HG03159 (cell line): ENCODE results near the gene GALM.
"Not testable (repeated sequence)": the region's sequence is repeated elsewhere in the genome, so short reads cannot be mapped to it uniquely, and the experiment has no call there.

ENCODE experiments used
- ATAC-seq: cut with Tn5 transposase; IDR thresholded peaks from one replicate; pipeline ENCODE4 v1.9.1; 2021; ENCODE audit warnings: mild to moderate bottlenecking, moderate library complexity; ENCODE audit not compliant: unreplicated experiment

Gene GALM

DNA sequence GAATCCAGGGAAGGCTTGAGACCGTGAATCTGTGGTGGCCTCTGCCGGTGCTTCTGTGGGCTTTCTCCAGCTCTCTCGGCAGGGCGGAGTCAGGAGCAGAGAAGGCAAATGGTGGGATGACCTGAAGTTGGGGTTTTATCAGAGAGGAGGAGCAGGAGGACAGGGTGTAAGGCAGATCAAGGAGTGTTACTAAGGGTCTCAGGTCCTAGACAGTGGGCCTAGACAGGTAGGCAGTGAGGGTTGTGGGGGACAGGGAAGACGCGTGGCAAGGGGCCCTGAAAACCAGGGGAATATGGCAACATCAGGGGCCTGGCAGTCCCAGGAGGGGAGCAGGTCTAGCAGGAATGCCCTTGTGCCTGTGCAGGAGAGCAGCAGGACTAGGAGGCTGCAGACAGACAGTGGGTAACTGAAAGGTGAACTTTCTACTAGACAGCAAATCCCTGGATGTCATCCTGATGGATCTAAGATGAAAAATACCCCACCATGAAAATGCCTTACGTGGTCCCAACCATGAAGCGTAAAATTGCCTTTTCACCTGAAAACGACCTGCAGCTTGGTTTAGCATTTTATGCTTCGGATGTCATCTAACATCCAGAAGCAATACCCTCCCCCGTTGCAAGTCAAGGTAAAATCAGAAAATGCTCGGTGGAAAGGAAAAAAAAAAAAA lies 43.1 kb downstream of the GALM start:
- no peak for ATAC-seq

DNA sequence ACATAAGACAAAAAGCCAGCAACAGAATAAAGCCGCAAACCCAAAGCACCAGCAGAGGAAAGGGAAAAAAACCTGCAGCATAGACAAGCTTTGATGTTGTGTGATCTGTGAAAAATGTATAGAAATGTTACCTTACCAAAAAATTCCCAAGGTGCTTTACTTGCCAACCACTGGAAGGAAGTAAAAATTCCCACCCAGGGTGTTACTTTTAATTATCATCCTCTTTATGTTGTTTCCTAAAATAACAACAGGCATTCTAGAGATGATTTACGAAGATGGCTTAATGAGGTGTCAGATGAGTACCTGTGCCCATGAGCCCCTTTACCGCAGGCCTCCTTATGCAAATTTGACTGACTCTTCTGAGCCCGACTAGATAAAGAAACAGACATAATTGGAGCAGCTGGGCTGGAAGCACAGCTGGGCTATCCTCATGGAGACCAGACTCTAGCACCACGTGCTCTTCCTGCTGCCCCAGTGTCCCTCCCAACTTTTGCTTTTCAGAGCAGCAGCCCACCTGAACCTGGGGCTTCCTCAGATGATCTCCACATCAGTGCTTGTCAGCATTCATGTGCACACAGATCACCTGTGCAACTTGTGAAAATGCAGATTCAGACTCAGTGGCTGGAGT lies 43.8 kb downstream of the GALM start:
- ATAC-seq = no peak

DNA sequence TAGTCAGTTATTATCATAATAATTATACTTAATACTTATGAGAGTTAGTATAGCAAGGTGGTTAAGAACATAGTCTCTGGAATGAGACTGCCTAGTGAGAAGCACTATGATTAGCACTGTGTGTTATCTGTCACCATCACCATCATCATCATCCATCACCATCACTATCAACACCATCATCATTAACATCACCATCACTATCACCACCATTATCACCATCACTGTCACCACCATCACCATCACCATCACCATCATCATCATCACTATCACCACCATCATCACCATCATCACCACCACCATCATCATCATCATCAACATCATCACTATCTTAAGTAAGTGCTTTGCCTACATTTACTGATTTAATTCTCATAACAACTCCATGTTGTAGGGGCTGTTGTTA lies 45.6 kb downstream of the GALM start:
- no peak for ATAC-seq

DNA sequence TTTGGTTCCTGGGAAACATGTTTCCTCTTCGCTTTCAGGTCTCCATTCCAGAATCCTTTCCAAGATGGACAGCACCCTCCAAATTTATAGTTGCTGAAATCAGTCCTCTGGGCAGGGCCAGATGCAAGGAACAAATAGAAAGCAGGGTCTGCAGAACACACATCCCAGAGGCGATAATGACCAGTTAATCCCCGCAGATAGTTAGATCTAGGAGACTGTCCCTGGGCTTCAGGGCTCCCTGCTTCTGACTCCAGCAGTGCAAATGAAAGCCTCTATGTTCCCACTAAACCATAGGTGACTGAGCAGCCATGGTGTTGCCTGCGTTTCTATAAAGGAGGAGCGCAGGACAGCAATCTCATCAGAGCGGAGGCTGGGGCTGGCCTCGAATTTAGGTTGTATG lies 46.5 kb downstream of the GALM start:
- ATAC-seq = no peak

DNA sequence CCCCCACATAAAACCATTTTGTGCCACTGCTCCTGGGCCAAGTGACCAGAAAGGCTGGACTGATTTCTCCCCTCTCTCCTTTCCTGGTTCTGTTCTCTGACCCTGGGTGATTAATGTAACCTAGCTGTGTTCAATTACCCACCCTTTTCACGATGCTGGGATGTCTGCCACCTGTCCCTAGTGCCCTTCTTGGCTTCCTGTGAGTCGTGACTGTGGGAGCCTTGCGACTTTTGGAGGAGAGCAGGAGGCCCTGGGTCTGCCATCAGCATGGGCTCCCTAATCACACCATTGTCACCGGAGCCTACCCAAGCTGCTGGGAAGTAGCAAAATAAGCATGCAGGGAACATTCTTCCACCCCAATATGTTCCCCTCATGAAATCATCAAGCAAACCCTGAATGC lies 47.0 kb downstream of the GALM start:
- ATAC-seq = no peak

DNA sequence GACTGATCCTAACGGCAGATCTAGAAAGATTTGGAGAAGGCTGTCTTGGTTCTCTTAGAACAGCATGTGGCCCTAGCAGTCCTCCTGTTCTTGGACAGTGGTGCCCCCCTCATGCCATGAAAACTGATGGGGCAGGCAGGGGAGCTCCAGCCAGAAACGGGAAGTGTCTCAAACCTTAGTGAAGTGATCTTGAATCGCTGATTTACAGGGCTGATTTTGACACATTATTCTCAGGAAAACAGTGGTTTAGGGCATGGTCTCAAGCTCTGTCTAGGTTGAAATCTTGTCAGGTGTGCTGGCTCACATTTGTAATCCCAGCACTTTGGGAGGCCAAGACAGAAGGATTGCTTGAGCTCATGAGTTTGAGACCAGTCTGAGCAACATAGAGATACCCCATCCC lies 47.4 kb downstream of the GALM start:
- no peak for ATAC-seq

DNA sequence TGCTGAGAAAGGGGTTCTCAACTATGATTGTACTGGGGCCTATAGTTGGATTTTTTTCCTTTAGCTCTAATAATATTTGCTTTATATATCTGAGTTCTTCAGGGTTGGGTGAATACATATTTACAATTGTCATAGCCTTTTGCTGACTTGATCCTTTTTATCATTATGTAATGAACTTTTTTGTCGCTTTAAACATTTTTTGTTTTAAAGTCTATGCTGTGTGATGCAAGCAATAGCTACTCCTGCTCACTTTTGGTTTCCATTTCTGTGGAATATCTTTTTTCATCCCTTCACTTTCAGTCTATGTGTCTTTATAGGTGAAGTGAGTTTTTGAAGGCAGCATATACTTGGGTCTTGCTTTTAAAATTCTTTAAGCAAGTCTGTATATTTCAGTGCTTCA lies 49.0 kb downstream of the GALM start:
- ATAC-seq = not testable (repeated sequence)

DNA sequence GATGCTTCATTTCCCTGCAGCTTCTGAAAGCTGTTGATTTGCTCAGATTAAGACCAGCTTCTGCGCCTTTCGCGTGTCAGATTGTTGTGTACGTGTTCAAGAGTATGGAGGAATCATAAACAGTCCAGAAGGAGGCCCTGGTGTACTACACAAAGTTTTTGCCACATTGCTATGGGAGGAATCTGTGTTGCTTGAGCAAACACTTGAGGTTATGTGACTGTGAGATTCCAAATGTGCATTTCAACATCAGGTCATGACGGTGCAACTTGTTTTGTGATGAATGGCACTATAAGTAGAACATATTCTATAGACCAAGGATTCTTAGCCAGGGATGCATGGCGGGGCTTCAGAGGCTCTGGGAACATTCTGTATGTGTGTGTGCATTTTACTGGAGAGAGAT lies 50.3 kb downstream of the GALM start:
- no peak for ATAC-seq

DNA sequence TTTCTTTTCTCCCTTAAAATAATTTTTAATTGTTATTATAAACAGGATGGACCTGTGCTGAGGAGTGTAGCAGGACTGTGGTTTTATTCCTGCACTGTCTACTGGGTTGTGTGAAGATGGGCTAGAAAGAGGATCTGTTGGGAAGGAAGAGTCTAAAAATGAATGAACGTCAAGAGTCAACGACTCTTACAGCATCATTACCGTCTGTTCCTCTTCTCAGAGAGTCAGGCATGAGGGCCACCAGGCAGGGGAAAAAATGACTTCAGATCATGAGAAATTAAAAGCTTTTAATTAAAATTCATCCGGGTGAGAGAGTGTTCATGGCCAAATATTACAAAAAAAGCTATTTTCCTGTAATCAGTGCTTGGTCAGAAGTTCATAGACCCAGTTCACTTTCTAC lies 52.7 kb downstream of the GALM start:
- ATAC-seq = no peak

DNA sequence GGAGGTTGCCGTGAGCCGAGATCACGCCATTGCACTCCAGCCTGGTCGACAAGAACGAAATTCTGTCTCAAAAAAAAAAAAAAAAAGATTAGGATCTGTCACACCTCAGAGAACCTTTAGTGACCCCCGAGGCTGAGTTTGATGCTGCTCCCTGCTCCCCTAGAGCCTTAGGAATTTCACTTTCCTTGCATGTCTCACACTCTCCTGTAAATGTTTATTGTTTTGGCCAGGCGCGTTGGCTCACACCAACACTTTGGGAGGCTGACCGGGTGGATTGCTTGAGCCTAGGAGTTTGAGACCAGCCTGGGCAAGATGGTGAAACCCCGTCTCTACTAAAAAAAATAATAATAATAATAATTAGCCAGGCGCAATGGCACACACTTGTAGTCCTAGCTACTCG lies 53.8 kb downstream of the GALM start:
- no peak for ATAC-seq

DNA sequence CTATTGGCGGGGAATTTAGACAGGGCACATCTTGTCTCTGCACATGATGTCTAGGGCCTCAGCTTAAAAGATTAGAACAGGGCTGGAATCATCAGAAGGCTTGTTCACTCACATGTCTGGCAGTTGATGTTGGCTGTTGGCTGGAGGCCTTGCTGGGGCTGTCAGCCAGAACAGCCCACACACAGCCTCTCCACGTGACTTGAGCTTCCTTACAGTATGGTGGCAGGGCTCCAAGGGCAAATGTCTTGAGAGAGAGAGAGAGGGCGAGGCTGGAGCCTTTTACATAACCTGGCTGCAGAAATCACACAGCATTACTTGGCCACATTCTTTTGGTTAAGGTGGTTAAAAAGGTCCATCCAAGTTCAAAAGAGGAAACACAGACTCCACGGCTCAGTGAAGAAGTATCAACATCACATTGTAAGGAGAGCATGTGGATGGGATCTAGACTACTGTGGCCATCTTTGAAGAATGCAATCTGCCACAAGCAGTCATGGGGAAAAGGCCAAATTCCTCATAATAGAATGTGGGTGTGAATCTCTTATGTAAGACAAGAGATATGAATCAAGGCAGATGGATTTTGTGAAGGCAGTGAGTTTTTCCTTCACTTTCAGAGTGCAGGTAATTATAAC lies 54.8 kb downstream of the GALM start:
- no peak for ATAC-seq

DNA sequence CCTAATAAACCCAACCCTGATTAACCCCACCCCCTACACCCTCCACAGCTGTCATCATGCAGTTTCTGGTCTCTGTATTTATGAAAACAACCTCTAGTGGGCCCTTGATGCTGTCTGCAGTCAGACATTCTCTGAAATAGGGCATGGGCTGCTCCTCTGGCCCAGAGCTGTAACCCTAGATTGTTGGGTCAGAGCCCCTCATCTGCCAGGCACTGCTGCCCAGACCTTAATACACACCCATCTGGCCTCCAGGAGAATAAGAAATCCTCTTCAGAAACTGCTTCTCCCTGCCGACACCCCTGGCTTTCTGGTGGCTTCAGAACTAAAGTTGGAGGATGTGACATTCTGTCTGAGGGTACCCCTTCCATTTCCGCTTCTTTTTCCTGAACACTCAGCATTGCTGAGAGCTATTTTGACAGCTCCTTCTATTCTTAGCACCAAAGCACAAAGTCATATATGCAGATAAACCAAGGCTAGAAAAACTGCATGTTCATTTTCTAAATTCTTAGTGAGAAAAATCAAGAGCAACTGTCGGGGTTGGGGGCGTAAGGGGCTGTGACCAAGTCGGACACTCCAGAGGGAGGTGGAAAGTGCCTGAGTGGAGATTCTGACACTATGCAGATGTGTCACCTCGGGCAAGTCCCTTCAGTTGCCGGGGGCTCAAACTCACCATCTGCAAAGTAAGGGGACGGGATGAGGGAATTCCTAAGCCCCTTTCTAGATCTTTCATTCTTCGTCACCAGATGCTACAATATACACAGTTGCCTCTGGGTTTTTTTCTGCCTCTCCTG lies 56.6 kb downstream of the GALM start:
- peak; percentile 12 for ATAC-seq

DNA sequence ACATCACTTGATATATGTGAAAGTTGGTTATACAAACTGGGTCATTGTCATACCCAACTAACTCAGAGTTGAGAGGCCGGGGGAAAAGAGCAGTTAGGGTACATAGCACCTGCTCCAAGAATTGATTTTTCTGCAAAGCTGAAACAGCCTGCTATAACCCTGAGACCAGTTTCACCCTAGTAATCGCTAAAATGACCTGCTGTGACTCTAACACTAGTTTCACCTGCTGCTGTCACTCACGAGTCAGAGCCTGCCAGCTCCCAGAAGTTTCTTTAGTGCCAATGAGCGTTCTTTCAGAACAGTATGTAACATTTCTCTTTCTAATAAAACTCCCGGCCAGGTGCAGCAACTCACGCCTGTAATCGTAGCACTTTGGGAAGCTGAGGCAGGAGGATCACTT lies 57.3 kb downstream of the GALM start:
- ATAC-seq = peak; percentile 50

DNA sequence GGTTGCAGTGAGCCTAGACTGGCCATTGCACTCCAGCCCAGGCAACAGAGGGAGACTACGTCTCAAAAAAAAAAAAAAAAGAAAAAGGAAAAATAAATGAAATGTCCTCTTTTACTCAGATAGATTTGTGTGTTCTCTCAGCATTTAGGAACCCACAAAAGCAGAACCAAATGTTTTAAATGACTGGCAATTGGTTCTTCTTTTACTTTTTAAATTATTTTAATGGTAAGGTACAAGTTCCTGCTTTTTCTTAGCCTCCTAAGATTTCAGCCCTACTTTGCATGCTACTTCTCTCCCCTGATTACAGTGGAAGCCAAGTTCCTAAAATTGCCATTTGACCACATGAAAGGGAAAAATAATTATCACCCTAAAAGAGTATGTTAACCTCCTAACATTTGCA lies 61.7 kb downstream of the GALM start:
- ATAC-seq = no peak

DNA sequence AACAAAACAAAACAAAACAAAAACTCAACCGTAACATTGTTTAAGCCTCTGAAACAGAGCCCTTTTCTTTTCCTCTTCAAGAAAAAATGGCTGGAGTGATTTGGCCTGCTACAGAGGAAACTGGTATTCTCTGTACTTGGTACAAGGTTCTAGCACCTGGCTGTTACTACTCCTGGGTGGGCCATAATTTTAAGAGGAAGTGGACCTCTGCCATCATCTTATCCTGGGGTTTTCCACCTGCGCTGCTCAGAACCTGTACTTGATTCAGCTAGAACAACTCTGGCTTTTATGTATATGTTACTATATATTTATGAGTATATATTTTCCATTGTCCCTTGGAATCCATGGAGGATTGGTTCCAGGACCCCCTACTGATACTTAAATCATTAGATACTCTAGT lies 62.8 kb downstream of the GALM start:
- ATAC-seq = no peak

DNA sequence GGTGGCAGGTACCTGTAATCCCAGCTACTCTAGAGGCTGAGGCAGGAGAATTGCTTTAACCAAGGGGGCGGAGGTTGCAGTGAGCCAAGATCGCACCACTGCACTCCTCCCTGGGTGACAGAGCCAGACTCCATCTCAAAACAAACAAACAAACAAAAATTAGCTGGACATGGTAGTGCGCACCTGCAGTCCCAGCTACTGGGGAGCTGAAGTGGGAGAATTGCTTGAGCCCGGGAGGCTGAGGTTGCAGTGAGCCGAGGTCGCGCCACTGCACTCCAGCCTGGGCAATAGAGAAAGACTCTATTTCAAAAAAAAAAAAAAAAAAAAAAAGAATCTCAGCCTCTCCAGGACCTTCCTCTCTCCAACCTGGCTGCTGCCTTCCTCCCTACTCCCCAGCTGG lies 65.2 kb downstream of the GALM start:
- no peak for ATAC-seq

DNA sequence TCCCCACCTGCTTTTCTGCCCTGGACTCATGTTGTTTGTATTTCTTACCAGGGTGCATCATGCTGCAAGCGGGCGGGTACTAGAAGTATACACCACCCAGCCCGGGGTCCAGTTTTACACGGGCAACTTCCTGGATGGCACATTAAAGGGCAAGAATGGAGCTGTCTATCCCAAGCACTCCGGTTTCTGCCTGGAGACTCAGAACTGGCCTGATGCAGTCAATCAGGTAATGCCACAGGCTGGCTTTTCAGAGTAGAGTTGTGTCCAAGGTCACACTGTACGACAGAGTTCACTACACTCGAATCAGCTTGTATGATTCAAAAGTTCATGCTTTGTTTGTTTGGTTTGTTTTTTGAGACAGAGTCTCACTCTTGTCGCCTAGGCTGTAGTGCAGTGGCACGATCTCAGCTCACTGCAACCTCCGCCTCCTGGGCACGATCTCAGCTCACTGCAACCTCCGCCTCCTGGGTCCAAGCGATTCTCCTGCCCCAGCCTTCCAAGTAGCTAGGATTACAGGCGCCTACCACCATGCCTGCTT lies 65.8 kb downstream of the GALM start:
- no peak for ATAC-seq

DNA sequence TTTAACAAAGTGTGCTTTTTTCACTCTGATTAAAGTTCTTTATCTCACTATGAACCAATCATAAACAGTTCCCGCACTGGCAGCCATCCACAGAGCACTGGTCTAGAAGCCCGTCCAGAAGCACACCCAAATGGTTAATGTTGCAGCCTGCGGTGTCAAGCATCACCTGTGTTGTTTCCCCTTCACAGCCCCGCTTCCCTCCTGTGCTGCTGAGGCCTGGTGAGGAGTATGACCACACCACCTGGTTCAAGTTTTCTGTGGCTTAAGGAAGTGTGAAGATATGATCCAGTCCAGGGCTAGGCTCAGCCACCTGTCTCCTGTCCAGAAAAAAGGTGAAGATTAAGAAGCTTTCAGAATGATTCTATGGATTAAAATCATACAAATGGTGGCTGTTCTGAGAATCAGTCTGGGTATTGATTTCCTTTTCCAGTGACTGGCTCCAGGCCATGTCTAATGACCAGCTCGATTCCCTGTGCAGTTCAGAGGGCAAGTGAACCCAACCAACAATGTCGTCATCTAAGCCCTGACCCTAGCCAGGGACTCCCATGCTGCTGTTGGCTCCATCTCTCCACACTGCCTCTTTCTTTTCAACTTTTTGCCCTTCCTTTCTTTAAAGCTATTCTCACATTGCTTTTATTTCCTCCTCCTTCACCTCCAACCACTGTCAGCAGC lies 67.5 kb downstream of the GALM start:
- ATAC-seq = no peak

DNA sequence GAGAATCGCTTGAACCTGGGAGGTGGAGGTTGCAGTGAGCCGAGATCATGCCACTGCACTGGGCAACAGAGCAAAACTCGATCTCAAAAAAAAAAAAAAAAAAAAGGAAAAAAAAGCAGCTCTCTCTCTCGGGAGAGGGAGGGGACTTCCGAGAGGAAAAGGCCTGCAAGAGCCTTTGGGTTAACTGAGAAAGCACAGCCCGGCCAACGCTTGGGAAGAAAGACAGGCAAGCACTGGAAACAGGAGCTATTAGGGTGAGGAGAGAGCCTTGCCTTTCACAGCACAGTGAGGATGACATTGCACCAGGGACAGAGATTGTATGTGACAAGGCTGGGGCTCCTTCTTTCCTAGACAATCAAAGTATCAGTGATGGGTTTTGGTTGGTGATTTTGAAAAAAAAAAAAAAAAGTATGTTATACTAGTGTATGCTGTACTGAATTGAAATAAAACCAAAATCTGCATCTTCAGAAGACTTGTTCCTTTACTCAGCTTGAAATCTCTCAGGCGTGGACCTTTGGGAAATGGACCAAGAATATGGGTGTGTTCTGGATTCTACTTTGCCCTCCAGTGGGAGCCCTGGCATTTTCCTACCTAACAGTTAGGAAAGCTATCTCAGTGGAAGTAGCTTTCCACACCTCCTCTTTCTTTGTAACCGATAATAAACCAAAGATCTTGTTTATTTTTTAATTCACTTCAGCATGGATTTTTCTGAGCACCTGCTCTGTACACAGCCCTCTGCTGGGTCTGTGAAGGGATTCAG lies 68.6 kb downstream of the GALM start:
- no peak for ATAC-seq

DNA sequence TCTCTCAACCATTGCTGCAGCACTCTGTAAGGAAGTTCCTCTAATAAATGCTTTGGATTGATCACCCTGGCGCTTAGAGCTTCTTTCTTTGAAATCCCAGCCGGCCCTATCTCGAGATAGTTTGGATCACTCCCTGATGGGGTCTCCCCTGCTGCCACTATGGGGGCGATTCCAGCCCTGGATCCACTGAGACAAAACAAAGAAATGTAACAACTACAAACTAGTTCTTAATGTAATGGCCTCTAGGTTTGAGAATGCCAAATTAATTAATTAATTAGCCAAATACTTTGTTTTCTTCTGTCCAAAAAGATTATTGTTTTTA lies 70.0 kb downstream of the GALM start:
- ATAC-seq = no peak
